NCI-H1436 (cell line): ENCODE measurements around the gene RNF6.

Experiments used
- DNase-seq: peaks from one replicate; lab custom pipeline; 2025; lab: John Stamatoyannopoulos, UW

The RNF6 gene

DNA sequence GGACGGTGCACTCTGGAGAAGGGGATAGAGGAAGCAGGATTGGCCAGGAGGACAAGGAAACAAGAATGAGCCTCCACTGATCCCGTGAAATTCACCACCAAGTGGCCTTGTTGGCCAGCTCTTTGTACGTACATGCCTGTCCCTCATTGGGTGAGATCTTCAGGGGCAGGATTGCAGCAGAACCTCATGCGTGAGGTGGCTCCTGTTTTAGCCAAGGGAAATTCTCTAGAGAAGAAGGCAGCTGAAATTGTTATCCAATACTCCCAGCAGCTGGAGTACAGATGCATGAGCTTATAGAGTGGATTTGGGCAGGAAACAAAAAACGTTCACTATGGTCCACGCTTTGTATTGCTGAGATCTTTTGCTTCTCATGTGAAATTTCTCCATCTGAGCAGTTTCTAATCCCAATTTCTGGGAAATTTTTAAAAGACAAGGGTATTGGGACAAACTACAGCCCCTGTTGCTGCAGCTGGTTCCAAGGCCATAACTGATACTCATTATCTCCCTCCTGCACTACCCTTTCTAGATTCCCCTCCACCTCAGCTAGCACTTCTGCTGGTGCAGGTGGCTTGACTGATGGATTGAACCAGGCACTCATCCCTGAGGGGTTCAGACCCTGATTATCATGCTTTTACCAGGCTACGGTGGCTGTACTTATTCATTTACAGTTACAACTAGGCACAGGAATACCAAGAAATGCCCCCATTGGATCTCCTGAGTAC lies 3.9 kb upstream of the RNF6 start:
- DNase-seq, result no peak

DNA sequence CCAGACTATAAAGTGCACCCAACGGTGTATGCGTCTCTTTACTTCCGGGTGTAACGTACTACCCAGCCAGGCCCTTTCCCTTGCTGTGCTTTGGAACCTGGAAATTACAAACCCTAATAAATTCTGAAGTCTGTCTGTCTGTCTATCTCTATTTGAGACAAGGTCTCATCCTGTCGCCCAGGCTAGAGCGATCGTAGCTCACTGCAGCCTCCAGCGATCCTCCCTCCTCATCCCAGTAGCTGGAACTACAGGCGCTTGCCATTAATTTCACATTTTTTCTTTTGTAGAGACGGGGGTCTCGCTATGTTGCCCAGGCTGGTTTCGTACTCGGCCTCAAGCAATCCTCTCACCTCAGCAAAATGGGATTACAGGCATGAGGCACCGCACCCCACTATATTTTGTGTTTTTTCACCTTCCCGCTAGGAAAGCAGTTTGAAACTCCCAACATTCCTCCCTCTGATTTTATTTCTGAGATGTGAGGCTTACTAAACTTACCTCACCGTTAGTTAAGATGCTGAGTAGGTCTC lies 469 bp upstream of the RNF6 start:
- DNase-seq, result no peak

DNA sequence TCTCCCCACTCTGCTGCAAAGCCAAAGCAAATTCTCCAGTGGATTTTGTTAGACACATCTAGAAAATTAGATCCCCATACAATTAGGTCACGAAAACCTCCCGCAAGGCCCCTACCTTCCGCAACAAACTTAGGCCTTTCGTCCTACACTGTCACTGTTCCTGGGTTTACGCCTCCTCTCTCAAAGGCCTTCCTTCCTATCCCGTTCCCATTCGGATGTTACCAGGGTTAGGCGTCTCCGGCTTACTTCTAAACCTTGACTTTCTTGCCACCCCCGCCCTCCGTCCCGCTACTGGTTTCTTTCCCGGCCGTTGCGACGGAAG lies 754 bp downstream of the RNF6 start:
- DNase-seq, result no peak

DNA sequence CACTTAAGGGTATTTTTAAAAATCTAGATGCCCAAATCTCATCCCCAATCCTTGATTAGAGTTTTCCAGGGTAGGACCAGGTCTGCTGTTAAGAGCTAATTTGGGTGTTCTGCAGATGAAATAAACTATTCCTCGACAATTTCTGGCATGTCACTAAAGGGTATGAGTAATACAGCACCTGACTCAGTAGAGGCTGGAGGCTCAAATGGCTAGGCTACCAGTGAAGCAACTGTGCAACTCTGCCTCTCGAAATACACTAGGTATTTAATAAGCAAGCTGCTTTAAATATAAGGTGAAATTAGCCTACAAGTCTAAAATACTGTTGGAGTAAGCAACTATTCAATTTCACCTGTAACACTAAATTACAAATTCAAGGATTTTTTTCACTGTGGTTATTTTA lies 1.5 kb downstream of the RNF6 start:
- no peak for DNase-seq

- DNase-seq, result no peak
Measured at GRCh38 chr13:26219726-26220125, 2.4 kb downstream of the RNF6 start.

DNA sequence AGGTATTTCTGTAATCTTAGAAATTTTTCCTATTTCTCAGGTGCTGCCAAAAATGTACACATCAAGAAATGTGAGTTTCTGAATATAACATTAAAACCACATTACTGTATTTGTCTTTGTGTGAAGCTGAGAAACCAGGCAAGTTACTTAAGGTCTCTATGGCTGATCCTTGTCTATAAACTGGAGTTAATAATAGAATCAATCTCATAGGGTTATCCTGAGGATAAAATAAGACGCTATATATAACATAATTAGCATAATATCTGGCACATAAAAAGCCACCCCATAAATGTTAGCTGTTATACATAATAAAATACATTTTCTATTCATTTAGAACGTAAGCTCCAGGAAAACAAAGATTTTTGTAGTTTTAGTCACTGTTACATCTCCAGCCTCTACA lies 6.1 kb downstream of the RNF6 start:
- no peak for DNase-seq

DNA sequence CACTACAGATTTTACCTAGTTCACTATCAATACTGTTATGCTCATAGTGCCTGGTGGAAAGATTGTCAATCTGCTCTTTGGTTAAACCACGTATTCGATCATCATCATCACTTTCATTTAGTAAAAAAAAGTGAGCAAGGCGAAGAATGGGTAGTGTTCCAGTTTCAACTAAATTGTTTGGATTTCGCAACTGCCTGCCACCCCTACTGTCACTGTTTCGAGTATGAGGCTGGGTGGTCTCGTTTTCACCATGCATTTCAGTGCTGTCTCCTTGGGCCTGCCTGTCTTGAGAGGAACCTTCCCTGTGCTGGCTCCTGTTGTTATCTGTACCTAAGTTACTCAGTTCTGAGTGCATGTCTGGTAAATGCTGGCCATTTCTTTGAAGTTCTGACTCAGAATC lies 8.1 kb downstream of the RNF6 start:
- no peak for DNase-seq

DNA sequence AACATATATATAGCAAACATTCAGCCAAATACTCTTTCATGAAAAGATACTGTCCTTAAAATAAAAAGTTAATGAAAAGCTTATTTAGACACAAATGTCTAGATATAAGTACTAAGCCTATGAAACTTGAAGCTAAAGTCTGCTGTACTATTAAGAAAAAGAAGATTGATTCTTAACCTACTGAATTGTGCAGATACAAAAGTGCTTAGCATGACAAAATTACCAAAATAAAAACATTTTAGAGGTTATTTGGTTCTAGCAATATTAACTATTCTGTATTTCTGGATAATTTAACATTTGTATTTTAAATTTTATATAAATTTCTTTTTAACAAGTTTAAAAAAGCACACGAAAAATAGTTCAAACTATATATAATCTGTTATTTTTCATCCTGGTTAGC lies 8.8 kb downstream of the RNF6 start:
- no peak for DNase-seq

GRCh38 chr13:26208287-26208686 lies 13.8 kb downstream of the RNF6 start:
- no peak for DNase-seq

GRCh38 chr13:26202365-26202972 lies 19.6 kb downstream of the RNF6 start:
- peak; percentile 0 for DNase-seq

DNA sequence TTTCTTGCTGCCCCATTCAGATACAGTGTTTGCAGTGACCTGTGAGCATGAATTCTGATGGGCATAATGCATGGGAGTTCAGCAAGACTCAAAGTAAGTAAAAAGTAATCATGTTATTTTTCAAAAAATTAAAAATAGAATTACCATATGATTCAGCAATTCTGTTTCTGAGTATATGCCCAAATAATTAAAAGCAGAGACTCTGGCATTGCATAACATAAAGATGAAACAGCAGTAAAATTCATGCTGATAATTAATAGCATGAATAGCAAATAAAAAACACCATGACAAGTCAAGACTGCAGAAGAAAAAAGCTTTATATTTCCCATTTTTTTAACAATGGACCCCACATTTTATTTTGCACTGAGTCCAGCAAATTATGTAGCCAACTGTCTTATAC lies 21.3 kb downstream of the RNF6 start:
- DNase-seq, result no peak

DNA sequence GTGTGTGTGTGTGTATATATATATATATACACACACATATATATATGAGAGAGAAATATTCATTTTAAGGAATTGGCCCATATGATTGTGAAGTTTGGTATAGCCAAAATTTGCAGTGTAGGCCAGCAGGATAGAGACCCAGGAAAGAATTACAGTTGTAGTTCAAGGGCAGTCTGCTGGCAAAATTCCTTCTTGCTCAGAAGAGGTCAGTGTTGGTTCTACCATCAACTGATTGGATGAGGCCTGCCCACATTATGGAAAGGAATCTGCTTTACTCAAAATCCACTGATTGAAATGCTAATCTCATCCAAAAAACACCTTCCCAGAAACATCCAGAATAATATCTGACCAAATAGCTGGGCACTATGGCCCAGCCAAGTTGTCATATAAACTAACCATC lies 24.0 kb downstream of the RNF6 start:
- no peak for DNase-seq

GRCh38 chr13:26197298-26197697 lies 24.8 kb downstream of the RNF6 start:
- no peak for DNase-seq

DNA sequence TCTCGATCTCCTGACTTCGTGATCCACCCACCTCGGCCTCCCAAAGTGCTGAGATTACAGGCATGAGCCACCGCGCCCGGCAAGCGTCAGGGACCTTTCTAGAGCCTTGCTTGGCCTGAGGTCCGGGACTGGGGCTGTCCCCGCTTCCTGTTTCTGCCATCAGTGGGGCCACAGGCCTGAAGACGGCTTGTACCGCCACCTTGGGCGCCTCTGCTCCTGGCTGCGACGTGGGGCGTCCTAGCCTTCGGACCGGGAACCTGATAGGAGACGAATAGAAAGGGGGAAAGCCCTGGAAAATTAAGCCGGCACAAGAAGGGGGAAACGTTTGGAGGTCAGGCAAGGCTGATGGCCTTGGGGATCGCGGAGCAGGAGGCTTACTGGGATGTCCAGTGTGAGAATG lies 35.1 kb downstream of the RNF6 start:
- no peak for DNase-seq

DNA sequence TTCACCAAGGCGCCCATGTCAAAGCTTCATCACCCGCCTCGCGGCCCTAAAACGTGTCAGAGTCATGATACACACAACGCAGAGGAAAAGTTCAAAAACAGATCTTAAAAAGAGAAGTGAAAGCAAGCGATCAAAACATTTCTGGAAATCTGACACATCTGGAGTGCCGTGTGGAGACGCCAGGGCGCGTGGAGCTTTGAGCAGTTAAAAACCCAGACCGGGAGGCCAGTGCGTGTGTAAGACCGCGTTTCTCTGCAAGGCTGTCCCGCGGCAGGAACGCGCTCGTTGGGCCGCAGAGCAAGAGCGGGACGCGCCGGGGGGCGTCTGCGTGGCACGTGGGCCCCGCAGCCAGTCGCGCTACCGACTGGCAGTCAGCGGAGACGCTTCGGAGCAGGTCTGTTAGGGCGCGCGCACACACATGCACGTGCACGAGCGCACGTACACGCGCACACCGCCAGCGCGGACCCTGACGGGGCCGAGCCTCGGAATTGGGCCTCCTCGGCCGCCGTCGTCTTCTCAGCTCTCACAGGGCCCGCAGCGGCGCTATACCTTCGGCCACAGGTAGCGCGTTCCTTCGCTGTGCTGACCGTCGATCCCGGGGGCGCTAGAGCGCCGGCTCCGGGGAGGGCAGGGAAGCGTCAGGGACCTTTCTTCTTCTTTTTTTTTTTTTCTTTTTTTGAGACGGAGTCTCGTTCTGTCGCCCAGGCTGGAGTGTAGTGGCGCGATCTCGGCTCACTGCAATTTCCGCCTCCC lies 35.8 kb downstream of the RNF6 start:
- DNase-seq, result peak; percentile 70

DNA sequence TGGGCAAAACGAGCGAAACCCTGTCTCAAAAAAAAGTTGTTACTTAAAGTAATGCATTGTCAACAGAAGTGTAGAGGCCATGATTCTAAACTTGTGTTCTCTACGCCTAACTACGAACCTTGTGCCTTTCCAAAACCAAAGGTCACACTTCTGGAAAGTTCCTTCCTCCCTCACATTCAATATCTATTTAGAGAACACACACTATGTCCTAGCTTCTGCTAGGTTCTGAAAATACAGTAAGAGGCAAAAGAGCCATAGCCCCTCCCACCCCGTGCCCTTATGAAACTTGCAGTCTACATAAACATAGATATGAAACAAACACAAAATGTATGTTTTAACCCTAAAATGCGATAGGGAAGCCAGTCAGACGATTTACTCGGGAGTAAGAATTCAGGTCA lies 36.4 kb downstream of the RNF6 start:
- DNase-seq, result no peak

DNA sequence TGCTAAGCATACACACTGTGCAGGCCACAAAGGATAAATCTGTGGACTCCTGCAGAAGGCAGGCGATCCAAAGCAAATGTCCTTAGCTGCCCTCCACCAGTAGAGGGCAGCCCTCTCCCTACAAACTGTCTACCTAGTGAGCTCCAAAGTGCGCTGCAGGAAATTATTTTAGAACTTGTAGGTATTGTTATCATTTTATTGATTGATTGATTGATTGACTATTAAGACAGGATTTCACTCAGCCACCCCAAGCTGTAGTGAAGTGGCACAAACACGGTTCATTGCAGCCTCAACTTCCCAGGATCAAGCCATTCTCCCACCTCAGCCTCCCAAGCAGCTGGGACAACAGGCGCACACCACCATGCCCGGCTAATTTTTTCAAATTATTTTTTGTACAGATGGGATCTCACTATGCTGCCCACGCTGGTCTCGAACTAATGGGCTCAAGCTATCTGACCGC lies 37.3 kb downstream of the RNF6 start:
- DNase-seq, result peak; percentile 20

GRCh38 chr13:26183416-26183815 lies 38.7 kb downstream of the RNF6 start:
- no peak for DNase-seq

GRCh38 chr13:26179344-26179743 lies 42.8 kb downstream of the RNF6 start:
- DNase-seq, result no peak

GRCh38 chr13:26168835-26169234 lies 53.3 kb downstream of the RNF6 start:
- no peak for DNase-seq

DNA sequence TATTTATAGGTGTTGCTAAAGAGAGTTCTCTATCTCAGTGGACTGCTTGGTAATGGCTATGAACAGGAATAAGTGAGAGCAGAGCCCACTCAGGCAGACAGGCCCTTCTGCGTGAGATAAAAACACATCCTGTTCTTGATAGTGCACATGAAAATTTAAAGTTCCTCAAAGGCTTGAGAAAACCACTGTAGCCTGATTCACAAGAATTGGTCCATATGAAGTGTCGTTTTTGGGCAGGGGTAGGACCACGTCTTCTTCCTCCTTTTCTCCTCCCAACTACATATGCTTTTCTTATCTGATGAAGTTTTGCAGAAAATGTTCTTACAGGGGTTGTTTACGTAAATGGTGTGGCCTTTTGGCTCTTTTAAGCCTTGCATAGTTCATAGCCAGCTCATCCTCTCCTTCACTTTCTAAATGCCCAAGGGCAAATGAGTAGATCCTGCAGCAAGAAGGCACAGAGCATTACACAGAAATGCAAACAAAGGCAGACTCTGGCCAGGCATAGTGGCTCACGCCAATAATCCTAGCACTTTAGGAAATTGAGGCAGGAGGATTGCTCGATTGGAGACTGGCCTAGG lies 53.8 kb downstream of the RNF6 start:
- DNase-seq, result no peak

GRCh38 chr13:26163812-26164211 lies 58.3 kb downstream of the RNF6 start:
- no peak for DNase-seq
